ENCODE measurements around the gene SH3GLB1.

DNA sequence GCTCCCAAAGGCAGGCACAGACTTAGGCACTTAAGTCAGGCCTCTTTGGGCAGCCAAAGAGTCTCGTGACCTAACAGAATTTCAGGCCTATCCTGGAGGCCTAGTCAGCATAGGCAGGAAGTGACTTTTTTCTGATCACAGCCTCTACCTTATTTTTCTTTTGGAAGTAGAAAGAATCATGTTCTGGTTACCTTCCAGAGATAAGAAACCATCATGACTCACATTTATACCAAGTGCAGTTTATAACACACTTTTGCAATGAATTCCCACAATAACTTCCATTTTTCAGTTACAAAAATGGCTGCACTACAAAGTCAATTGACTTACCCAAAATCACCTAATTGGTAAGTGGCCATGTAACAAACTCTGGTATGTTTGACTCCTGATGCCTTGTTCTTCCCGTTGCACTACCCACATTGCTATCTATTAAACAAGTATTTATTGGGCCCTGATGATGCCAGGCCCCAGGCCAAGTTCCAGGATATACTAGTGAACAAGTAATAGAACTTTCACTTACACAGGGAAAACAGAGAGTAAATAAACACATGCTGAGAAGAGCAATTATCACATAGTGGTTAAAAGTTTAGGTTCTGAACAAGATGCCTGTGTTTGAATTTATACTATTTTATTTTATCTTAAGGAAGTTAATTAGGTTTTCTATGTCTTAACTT is 74.3 kb downstream of the SH3GLB1 start:
- TF ChIP-seq, protein P1, sequence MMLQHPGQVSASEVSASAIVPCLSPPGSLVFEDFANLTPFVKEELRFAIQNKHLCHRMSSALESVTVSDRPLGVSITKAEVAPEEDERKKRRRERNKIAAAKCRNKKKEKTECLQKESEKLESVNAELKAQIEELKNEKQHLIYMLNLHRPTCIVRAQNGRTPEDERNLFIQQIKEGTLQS (IDR thresholded peaks at IDR 0.05; ENCODE audit: borderline replicate concordance, extremely low read depth, low read depth, low read length) = no peak
- TF ChIP-seq CEBPB (IDR thresholded peaks at IDR 0.05; ENCODE audit: borderline replicate concordance in 1 of 2, low read depth in 2 of 2, low read length in 2 of 2) (no peak), BACH1 (IDR thresholded peaks at IDR 0.05; ENCODE audit: borderline replicate concordance) (no peak), SP1 (IDR thresholded peaks at IDR 0.05; ENCODE audit: low read depth, low read length) (no peak), JUND (IDR thresholded peaks at IDR 0.05; ENCODE audit: low read depth, low read length) (no peak)
- TF ChIP-seq, protein P2, sequence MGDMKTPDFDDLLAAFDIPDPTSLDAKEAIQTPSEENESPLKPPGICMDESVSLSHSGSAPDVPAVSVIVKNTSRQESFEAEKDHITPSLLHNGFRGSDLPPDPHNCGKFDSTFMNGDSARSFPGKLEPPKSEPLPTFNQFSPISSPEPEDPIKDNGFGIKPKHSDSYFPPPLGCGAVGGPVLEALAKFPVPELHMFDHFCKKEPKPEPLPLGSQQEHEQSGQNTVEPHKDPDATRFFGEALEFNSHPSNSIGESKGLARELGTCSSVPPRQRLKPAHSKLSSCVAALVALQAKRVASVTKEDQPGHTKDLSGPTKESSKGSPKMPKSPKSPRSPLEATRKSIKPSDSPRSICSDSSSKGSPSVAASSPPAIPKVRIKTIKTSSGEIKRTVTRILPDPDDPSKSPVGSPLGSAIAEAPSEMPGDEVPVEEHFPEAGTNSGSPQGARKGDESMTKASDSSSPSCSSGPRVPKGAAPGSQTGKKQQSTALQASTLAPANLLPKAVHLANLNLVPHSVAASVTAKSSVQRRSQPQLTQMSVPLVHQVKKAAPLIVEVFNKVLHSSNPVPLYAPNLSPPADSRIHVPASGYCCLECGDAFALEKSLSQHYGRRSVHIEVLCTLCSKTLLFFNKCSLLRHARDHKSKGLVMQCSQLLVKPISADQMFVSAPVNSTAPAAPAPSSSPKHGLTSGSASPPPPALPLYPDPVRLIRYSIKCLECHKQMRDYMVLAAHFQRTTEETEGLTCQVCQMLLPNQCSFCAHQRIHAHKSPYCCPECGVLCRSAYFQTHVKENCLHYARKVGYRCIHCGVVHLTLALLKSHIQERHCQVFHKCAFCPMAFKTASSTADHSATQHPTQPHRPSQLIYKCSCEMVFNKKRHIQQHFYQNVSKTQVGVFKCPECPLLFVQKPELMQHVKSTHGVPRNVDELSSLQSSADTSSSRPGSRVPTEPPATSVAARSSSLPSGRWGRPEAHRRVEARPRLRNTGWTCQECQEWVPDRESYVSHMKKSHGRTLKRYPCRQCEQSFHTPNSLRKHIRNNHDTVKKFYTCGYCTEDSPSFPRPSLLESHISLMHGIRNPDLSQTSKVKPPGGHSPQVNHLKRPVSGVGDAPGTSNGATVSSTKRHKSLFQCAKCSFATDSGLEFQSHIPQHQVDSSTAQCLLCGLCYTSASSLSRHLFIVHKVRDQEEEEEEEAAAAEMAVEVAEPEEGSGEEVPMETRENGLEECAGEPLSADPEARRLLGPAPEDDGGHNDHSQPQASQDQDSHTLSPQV (IDR thresholded peaks at IDR 0.05) = no peak
- TF ChIP-seq, protein P3, sequence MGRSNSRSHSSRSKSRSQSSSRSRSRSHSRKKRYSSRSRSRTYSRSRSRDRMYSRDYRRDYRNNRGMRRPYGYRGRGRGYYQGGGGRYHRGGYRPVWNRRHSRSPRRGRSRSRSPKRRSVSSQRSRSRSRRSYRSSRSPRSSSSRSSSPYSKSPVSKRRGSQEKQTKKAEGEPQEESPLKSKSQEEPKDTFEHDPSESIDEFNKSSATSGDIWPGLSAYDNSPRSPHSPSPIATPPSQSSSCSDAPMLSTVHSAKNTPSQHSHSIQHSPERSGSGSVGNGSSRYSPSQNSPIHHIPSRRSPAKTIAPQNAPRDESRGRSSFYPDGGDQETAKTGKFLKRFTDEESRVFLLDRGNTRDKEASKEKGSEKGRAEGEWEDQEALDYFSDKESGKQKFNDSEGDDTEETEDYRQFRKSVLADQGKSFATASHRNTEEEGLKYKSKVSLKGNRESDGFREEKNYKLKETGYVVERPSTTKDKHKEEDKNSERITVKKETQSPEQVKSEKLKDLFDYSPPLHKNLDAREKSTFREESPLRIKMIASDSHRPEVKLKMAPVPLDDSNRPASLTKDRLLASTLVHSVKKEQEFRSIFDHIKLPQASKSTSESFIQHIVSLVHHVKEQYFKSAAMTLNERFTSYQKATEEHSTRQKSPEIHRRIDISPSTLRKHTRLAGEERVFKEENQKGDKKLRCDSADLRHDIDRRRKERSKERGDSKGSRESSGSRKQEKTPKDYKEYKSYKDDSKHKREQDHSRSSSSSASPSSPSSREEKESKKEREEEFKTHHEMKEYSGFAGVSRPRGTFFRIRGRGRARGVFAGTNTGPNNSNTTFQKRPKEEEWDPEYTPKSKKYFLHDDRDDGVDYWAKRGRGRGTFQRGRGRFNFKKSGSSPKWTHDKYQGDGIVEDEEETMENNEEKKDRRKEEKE (IDR thresholded peaks at IDR 0.05) = no peak
